ENCODE data around the gene STK16.

STK16 gene

DNA sequence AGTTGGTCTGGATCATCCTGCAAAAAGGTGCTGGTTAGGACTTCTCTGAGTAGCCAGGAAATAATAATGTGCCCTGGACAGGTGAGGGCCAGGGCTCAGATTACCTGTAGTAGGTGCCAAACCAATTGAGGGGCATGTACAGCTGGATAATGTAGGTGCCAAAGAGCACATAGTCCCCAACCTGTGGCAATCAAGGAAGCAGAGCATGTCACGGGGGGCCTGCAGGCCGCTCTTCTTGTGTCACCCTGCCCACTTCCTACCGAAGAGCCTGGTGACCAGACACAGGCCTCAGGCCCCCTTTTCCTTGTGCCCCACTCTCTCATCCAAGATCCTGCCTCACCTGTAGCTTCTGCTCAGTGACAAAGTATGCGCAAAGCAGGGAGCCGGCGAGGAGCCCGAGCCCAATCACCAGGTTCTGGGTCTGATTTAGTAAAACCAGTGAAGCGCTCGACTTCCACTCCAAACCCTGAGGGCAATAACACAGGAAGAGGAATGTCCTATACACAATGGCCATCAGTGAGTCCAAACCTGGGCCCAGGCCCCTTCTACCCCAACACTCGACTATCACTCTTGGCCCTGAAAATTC is 31.7 kb upstream of the STK16 start:
- no peak for DNase-seq (ENCODE audit: low spot score)

DNA sequence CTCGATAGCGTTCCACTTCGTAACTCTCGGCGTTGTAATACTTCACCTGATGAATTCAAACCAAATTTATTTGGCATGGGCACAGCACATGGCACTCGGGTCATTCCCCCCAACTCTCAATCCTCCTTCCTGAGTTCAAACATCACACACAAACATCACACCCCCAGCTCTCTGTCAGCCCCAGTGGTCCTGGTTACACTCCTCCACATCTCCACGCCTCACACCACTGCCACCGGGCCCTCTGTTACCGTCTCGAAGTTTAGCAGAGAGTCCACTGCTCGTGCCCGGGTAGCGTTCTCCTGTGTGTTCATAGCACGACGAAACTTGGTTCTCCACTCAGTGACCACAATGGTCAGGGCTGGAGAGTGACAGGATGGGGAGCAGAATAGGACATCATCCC is 31.1 kb upstream of the STK16 start:
- no peak for DNase-seq (ENCODE audit: low spot score)

DNA sequence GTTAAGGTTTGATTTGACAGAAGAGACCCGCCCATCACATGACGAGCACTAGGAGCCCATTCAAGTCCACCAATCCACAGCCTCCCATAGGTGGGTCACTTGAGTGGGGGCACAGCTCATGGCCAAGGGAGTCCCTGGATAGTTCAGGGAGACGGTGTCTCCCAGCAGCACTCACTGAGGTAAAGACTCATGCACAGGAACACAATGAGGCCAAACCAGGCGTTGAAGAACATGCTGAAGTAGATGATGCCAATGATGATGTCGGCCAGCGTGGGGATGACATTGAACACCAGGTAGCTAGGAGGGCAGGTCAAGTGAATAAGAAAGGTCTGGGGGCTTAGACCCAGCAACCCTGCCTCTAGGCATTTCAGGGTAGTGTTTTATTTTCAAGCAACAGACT is 30.5 kb upstream of the STK16 start:
- no peak for DNase-seq (ENCODE audit: low spot score)

DNA sequence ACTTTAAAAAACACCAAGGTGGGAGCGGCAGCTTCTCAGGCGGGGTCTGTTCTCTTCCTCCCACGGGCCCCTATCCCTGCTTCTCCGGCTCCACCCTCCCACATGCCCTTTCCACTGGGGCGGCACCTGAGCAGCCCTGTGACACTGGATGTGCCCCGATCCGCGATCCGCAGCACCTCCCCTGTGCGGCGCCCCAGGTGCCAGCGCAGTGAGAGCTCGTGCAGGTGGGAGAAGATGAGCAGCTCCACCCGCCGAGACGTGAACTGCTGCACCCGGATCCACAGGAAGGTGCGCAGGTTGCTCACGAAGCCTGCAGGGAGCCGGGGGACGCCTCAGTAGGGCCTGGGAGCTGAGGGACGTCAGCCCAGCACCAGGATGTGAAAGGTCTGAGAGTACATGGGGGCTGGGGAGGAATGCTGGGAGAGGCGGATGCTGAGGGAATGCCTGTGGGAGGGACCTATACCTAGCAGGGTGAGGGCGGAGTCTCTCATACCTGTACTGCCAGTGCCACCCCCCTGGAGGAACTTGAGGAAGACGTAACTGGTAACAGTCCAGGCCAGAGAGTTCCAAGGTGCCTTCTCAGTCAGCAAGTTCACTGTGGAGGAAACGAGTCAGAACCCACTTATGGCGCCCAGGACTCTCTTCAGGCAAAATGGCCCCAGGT is 29.3 kb upstream of the STK16 start:
- DNase-seq (ENCODE audit: low spot score) = no peak

DNA sequence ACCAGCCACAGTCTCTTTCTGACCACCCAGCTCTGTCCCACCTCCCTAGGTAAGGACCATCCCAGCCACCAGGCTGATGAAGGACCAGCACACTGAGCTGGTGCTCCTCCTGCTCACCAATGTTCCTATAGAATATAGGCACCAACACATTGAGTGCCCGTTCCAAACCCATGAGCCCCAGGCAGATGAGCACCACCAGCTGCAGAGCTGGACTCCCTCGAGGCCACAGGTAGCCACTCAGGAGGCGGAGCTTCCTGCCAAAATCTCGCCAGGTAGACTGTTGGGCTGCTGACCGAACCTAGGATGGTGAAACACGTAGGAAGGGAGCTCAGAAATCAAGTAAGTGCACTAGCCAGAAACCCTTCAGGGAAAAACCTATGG is 28.8 kb upstream of the STK16 start:
- no peak for DNase-seq (ENCODE audit: low spot score)

DNA sequence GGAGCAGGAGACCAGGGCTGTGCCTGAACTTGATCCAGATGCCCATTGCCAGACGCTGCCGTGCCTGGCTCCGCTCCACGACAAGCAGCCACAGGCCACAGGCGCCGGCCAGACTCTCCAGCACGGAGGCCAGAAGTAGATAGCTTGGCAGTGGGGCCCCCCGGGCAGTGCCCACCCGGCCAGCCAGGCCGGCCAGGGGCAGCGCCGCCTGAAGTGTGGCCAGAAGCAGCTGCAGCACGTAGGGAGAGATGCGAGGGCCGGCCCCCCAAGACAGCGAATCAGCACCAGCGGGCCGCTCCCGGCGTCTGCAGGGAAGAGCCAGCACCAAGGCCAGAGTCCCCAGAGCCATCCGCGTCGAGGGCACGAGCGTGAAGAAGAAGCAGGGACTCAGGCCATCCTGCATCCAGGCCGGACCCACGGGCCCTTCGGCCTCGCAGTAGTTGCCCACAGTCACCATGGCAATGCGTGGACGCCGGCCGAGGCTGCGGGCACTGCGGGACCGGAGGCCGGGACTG is 27.0 kb upstream of the STK16 start:
- no peak for DNase-seq (ENCODE audit: low spot score)

DNA sequence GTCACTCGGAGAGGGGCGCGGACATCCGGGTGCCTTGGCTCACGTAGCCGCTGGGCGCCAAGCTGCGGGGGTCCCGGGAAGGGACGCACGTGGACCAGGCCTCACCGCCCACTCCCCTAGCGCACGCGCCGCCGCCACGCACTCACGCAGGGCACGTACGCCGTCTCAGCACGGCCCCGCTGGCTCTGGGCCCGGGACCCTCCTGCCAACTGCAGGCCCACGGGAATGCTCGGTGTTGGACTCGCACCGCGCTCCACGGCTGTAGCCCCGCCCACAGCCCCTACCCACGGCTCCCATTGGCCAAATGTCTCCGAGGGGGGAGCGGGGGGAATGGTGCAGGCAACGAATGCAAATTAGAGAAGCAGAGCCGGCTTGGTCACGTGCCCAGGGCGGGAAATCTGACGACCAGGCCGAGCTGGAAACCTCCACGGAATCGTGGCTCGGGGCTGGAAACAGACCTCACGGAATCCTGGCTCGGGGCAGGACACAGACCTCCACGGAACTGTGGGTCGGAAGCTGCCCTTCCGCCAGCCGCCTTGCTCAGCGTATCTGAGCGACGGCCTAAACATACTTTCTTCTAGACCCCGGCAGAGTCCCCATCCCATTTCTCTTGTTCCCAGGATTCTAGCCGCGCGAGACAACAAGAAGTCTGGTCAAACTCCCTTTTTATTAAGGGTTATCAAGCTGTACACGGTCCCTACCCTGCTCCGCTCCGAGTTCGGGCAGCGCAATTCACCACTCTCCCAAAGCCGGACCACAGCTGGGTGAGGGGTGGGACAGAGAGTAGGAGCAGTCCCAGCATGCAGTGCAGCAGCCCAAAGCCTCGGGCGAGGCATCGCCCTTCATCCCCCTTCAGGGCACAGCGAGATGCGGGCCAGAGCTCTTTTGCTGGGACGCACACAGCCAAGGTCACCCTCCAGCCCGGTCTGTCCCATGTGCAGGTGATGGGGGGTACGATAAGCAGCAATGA is 26.3 kb upstream of the STK16 start, which contains the start of gene ABCB6:
Gene ABCB6, minus strand, starts transcription at position 227 of the 970 bp plus-strand sequence. CDS start 285 bp downstream, outside the sequence.
- DNase-seq (ENCODE audit: low spot score) = no peak

DNA sequence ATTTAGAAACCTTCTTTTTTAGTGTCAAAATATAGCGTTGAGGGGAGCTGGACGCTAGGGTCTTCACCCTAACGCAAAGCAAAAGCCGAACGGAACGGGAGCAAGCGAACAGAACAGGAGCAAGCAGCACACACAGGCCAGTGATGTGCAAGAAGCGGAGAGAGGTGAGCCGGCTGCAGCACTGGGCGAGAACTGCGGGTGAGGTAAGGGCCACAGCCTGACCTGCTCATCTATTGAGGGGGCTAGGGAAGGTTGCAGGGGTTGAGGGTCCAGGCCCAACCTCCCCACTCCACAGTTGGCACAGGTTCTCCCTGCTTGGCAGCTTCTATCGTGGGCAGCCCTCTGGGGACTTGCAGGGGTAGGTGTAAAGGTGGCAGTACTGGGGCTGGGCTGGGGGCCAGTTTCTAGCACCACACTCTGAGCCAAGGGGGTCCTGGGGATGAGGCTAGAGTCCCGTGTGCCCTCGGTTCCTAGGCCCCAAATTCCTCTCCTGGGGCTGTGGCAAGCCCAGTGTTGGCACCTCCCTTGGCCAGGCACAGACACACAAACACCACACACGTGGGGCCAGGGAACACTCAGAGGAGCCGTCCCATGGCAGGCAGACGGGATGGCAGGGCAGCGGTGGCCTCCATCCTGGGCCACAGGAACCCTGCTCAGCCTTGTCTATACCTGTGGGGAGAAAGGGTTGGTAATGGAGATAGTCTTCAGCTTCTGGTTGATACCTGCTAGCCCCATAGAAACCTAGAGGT is 25.3 kb upstream of the STK16 start:
- DNase-seq (ENCODE audit: low spot score) = no peak

DNA sequence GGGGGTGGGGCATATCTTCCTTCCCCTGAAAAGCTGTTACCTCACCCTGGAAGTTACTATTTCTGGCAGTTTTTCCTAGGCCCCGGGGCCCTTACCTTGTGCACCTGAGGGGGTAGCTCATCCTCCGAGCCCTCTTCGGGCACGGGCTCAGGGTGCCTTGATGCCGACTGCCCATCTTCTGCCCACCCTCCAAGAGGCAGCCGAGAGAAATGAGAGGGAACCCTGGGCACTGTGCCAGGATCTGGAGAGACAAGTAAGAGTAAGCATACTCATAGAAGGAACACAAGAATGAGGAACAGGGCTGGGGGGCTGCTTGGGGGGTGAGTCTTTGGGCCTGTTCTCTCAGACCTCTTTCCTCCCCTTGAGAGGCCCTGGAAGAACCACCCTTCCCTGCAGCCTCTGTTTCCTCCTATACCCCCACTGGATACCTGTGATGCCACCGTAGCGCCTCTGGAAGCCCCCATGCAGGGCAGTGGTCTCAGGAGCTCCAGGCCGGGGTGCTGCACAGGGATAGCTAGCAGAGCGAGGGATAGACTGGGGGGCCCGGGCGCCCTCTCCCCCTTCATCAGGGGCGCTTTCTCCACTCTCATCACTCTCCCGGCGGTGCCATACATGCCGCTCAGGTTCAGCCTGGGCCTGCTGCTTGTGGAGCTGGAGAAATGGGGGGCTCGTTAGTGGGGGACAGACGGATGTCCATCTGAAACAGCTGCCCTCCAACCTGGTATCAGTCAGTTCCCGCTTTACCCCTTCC is 24.5 kb upstream of the STK16 start:
- no peak for DNase-seq (ENCODE audit: low spot score)

DNA sequence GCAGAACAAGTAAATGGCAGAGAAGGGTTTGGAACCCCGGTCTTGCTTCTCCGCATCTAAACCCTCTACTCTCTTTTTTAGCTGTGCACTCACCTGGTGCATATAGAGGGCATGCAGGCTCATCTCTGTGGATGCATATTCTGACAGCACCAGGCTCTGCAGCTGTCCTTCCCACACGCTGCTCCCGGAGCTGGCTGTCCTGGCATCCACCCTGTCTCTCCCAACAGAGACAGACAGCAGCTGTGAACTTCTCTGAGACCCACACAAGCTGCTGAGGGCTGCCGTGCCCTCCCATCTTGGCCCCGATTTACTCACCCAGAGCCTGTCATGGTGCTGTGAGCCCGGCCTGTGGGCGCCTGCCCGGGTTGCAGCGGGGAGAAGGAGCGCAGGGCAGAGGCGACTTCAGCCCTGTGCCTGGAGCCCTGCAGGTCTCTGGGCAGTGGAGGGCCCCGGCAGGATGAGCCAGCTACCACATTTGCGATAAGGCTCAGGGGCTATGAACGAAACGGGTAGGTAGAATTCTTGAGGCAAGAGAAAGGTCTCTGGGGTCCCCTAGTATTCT is 23.2 kb upstream of the STK16 start:
- DNase-seq (ENCODE audit: low spot score) = no peak

DNA sequence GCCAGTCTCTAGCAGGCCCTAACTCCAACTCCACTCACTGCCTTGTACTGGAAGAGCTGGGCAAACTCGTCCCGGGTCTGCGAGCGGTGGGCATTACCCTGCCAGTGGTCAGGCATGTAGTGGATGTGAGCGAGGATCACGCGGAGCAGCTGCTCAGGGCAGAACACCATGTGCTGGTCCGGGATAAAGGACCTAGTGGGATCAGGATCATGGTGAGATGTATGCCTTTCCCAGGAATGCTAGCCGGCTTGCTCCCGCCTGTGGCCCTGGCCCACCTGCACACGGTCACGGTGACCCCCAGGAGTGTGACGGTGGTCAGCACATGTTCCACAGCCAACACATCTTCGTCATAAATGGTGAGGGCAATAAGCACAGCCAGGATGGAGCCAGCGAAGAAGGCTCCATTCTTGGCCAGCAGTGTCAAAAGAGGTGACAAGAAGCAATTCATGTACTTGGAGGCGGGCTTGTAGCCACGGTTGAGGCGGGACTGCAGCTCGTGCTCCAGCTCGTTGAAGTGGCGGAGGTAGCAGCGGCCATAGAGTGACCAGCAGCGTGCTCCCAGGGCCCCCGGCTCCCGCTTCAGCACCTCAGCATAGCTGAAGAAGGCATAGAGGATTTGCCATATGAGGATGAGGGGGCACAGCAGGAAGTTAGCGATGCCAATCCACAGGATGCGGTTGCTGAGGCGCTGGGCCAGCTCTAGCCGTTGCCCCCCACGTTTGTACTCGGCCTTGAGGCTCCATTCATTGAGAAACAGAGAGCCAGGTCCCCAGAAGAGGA is 21.3 kb upstream of the STK16 start:
- no peak for DNase-seq (ENCODE audit: low spot score)

DNA sequence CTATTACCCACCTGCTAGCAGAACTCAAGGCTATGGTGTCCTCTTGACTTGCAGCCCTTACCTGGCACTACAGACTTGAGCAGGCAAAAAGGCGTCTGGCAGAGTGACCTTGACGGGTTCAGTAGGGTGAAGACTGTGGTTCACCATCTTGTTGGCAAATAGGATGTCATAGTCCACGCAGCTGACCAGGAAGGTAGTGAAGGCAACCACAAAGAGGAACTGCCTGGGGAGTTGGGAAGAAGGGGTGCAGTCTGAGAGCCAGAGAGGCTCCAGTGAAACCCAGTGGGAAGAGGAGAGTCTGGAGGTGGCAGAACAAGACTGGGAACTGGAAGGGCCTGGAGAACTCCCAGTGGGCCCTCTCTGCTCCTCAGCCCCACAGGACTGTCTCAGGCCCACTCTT is 19.9 kb upstream of the STK16 start:
- no peak for DNase-seq (ENCODE audit: low spot score)

DNA sequence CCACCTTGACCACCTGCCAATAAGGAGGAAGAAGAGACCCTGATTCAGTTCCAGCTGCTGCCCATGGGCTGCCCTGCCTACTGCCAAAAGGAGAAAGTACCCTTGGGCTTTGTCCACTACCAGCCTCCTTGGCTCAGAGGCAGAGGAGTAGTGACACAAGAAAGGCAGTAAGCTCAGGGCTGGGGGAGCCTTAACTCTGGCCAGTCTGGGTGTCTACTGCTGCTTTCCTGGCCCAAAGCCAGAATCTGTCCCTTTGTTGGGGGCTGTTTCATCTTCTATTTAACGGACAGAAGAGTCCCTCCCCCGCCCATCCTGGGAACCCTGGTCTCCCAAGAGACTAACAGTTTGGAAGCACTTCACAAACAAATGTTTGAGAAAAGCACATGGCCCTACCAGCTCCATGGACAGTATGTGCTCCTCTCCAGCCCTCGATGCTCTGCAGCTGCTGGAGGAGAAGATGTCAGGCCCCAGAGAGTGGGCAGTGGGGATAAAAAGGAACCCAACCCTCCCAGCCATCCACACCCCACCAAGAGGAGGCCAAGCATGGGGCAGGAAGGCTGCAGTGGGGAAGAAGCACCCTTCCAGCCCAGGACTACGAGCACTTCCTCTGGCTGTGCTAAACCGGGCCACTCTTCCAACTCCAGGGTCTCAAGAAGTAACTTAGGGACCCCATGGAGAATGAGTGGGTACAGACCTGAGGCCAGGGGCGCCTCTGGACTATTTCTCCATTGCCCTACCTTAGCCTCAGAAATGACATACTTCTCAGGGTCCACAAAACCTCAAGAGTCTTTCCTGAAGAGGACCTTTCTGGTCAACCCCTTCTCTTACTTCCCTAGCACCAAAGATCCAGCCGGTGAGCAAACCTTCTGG is 17.0 kb upstream of the STK16 start:
- no peak for DNase-seq (ENCODE audit: low spot score)

DNA sequence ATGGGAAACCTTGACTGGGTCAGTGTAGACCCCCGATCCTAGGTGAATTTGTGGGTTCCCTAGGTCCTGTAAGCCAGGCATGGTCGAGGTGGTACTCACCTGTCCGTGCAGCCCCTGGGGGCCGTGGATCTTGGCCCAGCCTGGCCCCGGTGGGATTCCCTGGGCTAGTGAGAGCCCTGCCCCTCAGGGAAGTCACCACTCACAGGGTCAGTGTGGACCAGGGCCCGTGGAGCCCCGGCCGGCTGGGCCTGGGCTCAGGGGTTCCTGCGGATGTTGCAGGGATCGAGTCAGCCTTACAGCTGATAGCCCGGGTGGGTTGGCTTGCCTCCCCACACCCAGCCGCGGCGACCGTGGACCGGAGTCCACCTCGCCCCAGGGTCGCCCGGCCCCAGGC is 16.4 kb upstream of the STK16 start:
- DNase-seq (ENCODE audit: low spot score) = no peak

DNA sequence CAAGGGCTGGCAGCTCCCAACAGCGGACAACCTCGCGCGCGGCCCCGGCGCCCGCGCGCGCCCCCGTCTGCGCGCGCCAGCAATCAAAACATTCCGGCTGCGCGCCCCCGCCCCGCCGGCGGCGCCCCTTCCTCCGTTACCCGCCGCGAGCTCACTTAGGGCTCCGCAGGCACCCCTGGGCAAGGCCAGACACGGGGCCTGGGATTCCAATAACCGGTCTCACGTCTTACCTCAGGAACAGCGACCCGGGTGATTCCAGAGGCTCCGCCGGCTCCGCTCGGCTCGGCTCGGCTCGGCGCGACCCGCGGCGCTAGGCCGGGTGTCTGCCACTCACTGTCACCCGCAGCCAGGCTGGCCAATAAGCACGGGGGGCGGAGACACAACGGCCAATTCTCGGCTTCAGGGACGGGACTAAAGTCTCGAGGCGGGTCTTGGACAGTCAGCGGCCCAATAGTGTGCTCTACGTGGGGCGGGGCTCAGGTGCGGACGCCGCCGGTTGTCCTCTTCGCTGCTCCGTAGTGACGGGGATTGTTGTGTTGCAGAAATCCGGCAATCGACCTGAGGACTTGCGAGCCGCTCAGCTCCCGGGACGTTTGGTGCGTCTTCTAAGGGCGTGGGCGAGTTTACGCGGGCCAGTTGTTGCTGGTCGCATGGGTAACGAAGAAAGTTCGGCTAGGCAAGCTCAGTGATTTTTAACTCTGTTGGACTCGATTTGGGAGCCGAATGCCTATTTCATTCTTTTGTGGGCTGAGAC is 15.8 kb upstream of the STK16 start, which contains the start of the genes ANKZF1 and ATG9A:
Gene ANKZF1, plus strand, starts transcription at position 502 of the 754 bp plus-strand sequence. CDS start 452 bp downstream, outside the sequence.
Gene ATG9A, minus strand, starts transcription at position 332 of the 754 bp plus-strand sequence. CDS start 1,612 bp downstream, outside the sequence.
- peak; percentile 99 for DNase-seq (ENCODE audit: low spot score)

DNA sequence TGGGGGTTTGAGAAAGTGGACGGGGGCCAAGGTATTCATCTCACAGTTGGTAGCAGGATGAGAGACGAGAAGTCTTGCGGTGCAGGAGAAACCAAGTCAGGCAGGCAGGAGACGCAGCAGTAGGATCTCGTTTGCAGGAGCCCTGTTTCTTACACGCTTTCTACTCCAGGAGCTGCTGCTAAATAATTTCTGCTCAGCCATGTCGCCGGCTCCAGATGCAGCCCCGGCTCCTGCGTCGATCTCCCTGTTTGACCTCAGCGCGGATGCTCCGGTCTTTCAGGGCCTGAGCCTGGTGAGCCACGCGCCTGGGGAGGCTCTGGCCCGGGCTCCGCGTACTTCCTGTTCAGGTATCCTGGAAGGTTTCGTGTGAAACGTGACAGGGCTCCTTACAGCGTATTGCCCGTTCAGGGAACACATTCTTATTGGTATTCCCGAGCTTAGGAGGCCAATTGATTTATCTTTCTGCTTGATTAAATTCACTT is 15.2 kb upstream of the STK16 start:
- peak; percentile 41 for DNase-seq (ENCODE audit: low spot score)

DNA sequence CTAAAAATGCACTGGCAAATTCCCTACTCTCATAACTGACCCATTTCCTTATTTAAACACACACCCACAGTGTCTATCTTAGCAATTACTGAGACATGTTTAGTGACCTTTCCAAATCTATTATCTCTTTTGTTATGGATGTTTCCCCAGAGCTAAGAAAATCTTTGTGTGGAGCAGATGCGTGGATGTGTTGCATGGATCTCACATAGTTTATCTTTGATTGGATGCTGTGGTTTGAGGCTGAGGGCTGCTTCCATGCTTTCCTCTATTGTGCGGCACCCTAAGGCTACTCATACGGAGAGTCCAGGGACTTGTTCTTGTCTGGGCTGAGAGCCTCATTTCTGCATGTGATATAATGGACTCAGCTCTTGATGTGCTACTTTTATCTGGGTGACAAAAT is 10.9 kb upstream of the STK16 start:
- no peak for DNase-seq (ENCODE audit: low spot score)

DNA sequence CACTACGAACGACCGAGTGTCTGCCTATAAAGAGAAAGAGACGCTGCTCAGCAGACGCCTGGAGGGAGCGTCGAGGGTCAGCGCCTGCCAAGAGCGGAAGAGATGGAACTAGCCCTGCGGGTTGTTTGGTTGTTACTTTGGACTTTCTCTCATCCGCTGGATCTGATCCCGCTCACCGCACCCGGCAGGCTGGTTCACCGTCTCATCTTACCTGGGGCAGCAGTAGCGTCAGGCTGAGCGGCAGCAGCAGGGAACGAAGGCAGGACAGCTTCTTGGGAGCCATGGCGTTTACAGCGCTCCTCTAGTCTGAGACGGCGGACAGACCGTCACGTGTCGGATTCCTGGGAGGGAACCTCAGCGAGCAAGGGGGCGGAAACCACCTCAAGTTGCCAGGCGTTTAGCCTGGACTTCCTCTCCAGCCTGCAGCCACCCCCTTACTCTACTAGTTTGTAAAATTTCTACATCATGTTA is 2.0 kb upstream of the STK16 start:
- DNase-seq (ENCODE audit: low spot score) = no peak
